K562 (cell line): ENCODE results near the gene TCEANC2. TPM values are rescaled to one million over a fixed set of nuclear protein-coding genes. Genes with fewer than 3 reads are reported as not detected.

Source experiments
- ATAC-seq: fragments of 200-7000 bp; cut with Tn5 transposase; 3 replicates; pipeline ENCODE4 v1.9.1; 2020; ENCODE audit warnings: moderate library complexity
- BruUV-seq: library from RNA; stranded (reverse); fragments of 400-500 nt; replicated peaks from 2 replicates; lab custom pipeline; 2021; lab: Mats Ljungman, UMichigan
- CTCF ChIA-PET: fragments of 300-600 bp; formaldehyde crosslinking; extraction: SDS; loops from one replicate; lab custom pipeline; 2021; ENCODE audit warnings: low intra/inter-chr PET ratio; lab: Yijun Ruan, JAX
- POLR2A ChIA-PET: fragments of 300-600, 350-650 bp; sonication (Branson Sonifier 250); formaldehyde crosslinking; extraction: SDS; loops from one replicate; lab custom pipeline; 2021; ENCODE audit warnings: antibody characterized with exemption, inconsistent platforms; lab: Yijun Ruan, JAX
- DNase-seq, 4 experiments: peaks; one replicate each; pipeline versions ENCODE4 v3.0.0 to v3.0.0-alpha.2; 2011 to 2018; ENCODE audit warnings: low spot score in 3 of 4, mixed read lengths in 3 of 4; ENCODE audit errors: extremely low read depth in 1 of 4
- FAIRE-seq: peaks from 2 replicates; lab custom pipeline; 2011; peaks lifted over from hg19 to GRCh38; lab: Jason Lieb, UNC
- H2AFZ ChIP-seq: 2 replicates; pipeline ENCODE4 v1.6.0; 2011; ENCODE audit warnings: low read depth, low read length, control low read depth, inconsistent platforms
- H3K27ac ChIP-seq: fragments of 200-600 bp; 3 replicates; pipeline ENCODE4 v1.8.0; 2011; ENCODE audit warnings: low read depth, mild to moderate bottlenecking, control low read depth, inconsistent platforms, low read length, moderate library complexity, mixed read lengths; ENCODE audit errors: extremely low read depth
- H3K27me3 ChIP-seq, 2 experiments: fragments of 300-600 bp in 1 of 2; 2 replicates in 1 of 2; 3 replicates in 1 of 2; pipeline versions ENCODE4 v1.6.0 to v1.8.0; 2011; ENCODE audit warnings: inconsistent platforms in 2 of 2, low read length in 2 of 2, mild to moderate bottlenecking in 1 of 2, mixed read lengths in 1 of 2, moderate library complexity in 1 of 2; ENCODE audit not compliant: control insufficient read depth in 2 of 2, insufficient read depth in 2 of 2
- H3K36me3 ChIP-seq: fragments of 300-600 bp; 3 replicates; pipeline ENCODE4 v1.8.0; 2011; ENCODE audit warnings: mild to moderate bottlenecking, low read length, inconsistent platforms; ENCODE audit not compliant: control insufficient read depth, insufficient read depth
- H3K4me1 ChIP-seq, 2 experiments: fragments of 200-600 bp in 1 of 2; replicated peaks in 1 of 2; 2 replicates in 1 of 2; 3 replicates in 1 of 2; pipeline versions ENCODE4 v1.5.1 to v1.8.0; 2011; ENCODE audit warnings: inconsistent platforms in 2 of 2, low read length in 2 of 2, mild to moderate bottlenecking in 1 of 2, mixed read lengths in 1 of 2, moderate library complexity in 1 of 2; ENCODE audit not compliant: control insufficient read depth in 2 of 2, insufficient read depth in 2 of 2
- H3K4me2 ChIP-seq: 2 replicates; pipeline ENCODE4 v1.6.1; 2011; ENCODE audit warnings: low read length, control low read depth, inconsistent platforms, mixed read lengths; ENCODE audit not compliant: insufficient read depth
- H3K4me3 ChIP-seq: fragments of 200-600 bp; sonication (generic), shearing (Covaris generic); 2 replicates; pipeline ENCODE4 v1.5.1; 2016; ENCODE audit warnings: control low read depth, inconsistent platforms
- H3K79me2 ChIP-seq: fragments of 200-600 bp; 3 replicates; pipeline ENCODE4 v1.8.0; 2011; ENCODE audit warnings: low read length, inconsistent platforms; ENCODE audit not compliant: control insufficient read depth, insufficient read depth
- H3K9ac ChIP-seq, 2 experiments: 2 replicates each; pipeline versions ENCODE4 v1.6.0 to v1.6.1; 2011; ENCODE audit warnings: low read depth in 2 of 2, low read length in 2 of 2, control low read depth in 1 of 2, inconsistent platforms in 1 of 2, mild to moderate bottlenecking in 1 of 2, mixed read lengths in 1 of 2; ENCODE audit not compliant: insufficient read depth in 1 of 2
- H3K9me1 ChIP-seq: one replicate; pipeline ENCODE4 v1.6.0; 2011; ENCODE audit warnings: inconsistent platforms, mild to moderate bottlenecking, low read length, moderate library complexity; ENCODE audit not compliant: control insufficient read depth, insufficient read depth
- H3K9me3 ChIP-seq: replicated peaks from 2 replicates; pipeline ENCODE4 v1.5.1; 2011; ENCODE audit warnings: low read depth, low read length, inconsistent platforms; ENCODE audit not compliant: control insufficient read depth, insufficient read depth
- H4K20me1 ChIP-seq: replicated peaks from 2 replicates; pipeline ENCODE4 v1.6.1; 2011; ENCODE audit warnings: low read length, inconsistent platforms, mixed read lengths; ENCODE audit not compliant: control insufficient read depth, insufficient read depth
- CTBP1 ChIP-seq: fragments of 450-650 bp; IDR thresholded peaks from 2 replicates; pipeline ENCODE4 v1.6.1; 2016; ENCODE audit warnings: borderline replicate concordance
- FOXA3 ChIP-seq, 2 experiments: fragments of 450-650 bp in 1 of 2; sonication (generic) in 1 of 2; formaldehyde crosslinking; IDR thresholded peaks in 1 of 2; conservative IDR thresholded peaks in 1 of 2; 2 replicates each; pipeline versions ENCODE4 v1.4.0 to v1.8.0; 2020 to 2022; ENCODE audit warnings: mild to moderate bottlenecking in 2 of 2, missing genetic modification reagents in 1 of 2
- GTF2A2 ChIP-seq: IDR thresholded peaks from 2 replicates; pipeline ENCODE4 v1.6.1; 2016; ENCODE audit warnings: mild to moderate bottlenecking, missing genetic modification characterization, missing compliant biosample characterization
- RFX5 ChIP-seq: IDR thresholded peaks from 2 replicates; pipeline ENCODE4 v1.6.1; 2011; ENCODE audit warnings: low read depth, mild to moderate bottlenecking, improper control_type of control experiment, low read length
- ZBTB8A ChIP-seq: fragments of 450-650 bp; IDR thresholded peaks from 2 replicates; pipeline ENCODE4 v1.6.1; 2018; ENCODE audit warnings: mild to moderate bottlenecking, moderate library complexity; ENCODE audit not compliant: partially characterized antibody
- ZNF282 ChIP-seq: sonication (generic); formaldehyde crosslinking; IDR thresholded peaks from 2 replicates; pipeline ENCODE4 v1.8.1; 2023; ENCODE audit warnings: missing genetic modification reagents
- ZNF778 ChIP-seq: fragments of 450-650 bp; formaldehyde crosslinking; IDR thresholded peaks from 2 replicates; pipeline ENCODE4 v1.4.0; 2020; ENCODE audit warnings: mild to moderate bottlenecking, moderate library complexity
- WGBS: fragments of 100-300 bp; shearing (Covaris generic); methylation state at CpG from one replicate; pipeline ENCODE4 v1.1.6; 2016; ENCODE audit warnings: low coverage, mixed read lengths; ENCODE audit not compliant: insufficient coverage; ENCODE audit errors: missing lambda C conversion rate; 5-methylcytosine and 5-hydroxymethylcytosine counted together
- in situ Hi-C: fragments of 300-500 bp; cut with MboI; formaldehyde crosslinking; loops from 4 replicates; pipeline ENCODE4 v1.15.0; 2018; ENCODE audit warnings: inconsistent platforms, mixed read lengths
- intact Hi-C: fragments of 100-400 bp; cut with micrococcal nuclease; formaldehyde crosslinking; loops from 2 replicates; pipeline ENCODE4 v1.14.2; 2022
- polyA plus RNA-seq, 8 experiments: library from polyadenylated mRNA; depleted of rRNA in 4 of 8; stranded (reverse) in 5 of 8; unstranded in 3 of 8; fragments of >200 nt; fragmentation: Nextera tagmentation in 2 of 8; fragmentation: Illumina TruSeq in 1 of 8; extraction: Ambion mirVana in 2 of 8; extraction: Trizol in 1 of 8; gene quantifications; 2 replicates each; pipeline versions ENCODE4 v1.2.1 to v1.2.3, GENCODE V29; 2011 to 2014; ENCODE audit warnings: inconsistent platforms in 1 of 8, missing spikeins in 1 of 8
- total RNA-seq, 7 experiments: library from RNA; depleted of rRNA in 6 of 7; stranded (reverse); fragments of >200 nt in 6 of 7; fragmentation: Illumina TruSeq in 2 of 7; extraction: Trizol in 2 of 7; gene quantifications; 2 replicates each; pipeline versions ENCODE4 v1.2.1 to v1.2.3, GENCODE V29; 2011 to 2021; ENCODE audit warnings: low replicate concordance in 1 of 7

TCEANC2 gene
- total and polyA plus RNA-seq, 9 of the 15 experiments (the other 6 are each of a cell fraction or from before 2014, with no cell fraction given), result 3.3 to 10.2 (median 7.0) TPM

DNA sequence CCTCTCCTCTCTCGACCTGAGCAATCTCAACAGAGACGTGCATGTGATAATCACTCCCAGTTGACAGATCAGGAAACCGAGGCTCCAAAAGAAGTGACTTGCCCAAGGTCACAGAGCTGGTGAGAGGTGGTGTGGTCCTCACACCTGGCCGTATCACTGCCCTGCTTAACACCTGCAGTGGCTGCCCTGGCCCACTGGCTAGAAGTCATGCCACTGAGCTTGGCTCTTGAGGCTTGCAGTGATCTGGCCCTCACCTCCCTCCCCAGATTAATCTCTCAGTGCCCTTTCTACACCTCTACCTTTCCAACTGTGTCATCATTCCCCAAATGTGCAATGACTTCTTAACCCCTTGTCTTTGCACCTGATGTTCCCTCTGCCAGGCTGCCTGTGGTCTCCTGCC, 60.6 kb downstream of the TCEANC2 start:
- no peak for ATAC-seq
- ChIA-PET POLR2A (interaction anchor here (1.3 to 1.6 kb wide), 2 partner anchors 10 to 17 kb away, joined by 4 to 5 read pairs; no protein-coding TSS in a partner anchor), CTCF (no interaction called here)
- no peak overlapping the region for H3K4me3 ChIP-seq
- no peak overlapping the region for H3K9ac ChIP-seq
- no peaks in the 10 kb centered on the region for H3K9me3 ChIP-seq
- no peak for DNase-seq
- H3K27me3 ChIP-seq, result 0 out of 5 replicates have a peak, but pooled peaks cover 0 to 5% of the 10 kb centered on the region in 2 experiments
- H3K36me3 ChIP-seq, result no peaks in the 10 kb centered on the region
- no peak overlapping the region for H3K4me2 ChIP-seq
- WGBS, result 3% methylated on average over 4 of the region's 4 CpGs
- H3K79me2 ChIP-seq, result no peaks in the 10 kb centered on the region
- no peak for TF ChIP-seq ZNF778 (CRISPR knock-in tag)
- TF ChIP-seq CTBP1, result no peak
- no peak for TF ChIP-seq FOXA3 (CRISPR knock-in tag; conservative IDR thresholded peaks at IDR 0.05 in 1 of 2, IDR thresholded peaks at IDR 0.05 in 1 of 2)
- no peak for TF ChIP-seq ZNF282 (CRISPR knock-in tag)
- no peak for TF ChIP-seq GTF2A2 (tag)
- TF ChIP-seq RFX5, result no peak
- TF ChIP-seq ZBTB8A, result no peak
- H3K9me1 ChIP-seq, result no peaks in the 10 kb centered on the region
- in situ Hi-C loops, result no loop called here
- no peak overlapping the region for H3K27ac ChIP-seq
- no peaks in the 10 kb centered on the region for H4K20me1 ChIP-seq
- no TSS peak for BruUV-seq
- FAIRE-seq, result no peak
- peaks cover 0 to 3% of the 10 kb centered on the region in 2 experiments; a peak in 1 of 5 replicates for H3K4me1 ChIP-seq
- no peak overlapping the region for H2AFZ ChIP-seq
- intact Hi-C loops, result no loop called here
